Endothelial cell (in vitro differentiated cells): Measurements from ENCODE around the gene ZNF365. TPM values are rescaled to one million over a fixed set of nuclear protein-coding genes. Genes with fewer than 3 reads are reported as not detected.

ENCODE experiments used
- DNase-seq: peaks from one replicate; pipeline ENCODE4 v3.0.0; 2021; ENCODE audit warnings: low spot score
- H3K27ac Mint-ChIP-seq: one replicate; pipeline ENCODE4 v1.8.0; 2021; ENCODE audit warnings: mixed read lengths, inconsistent platforms; ENCODE audit not compliant: unreplicated experiment
- H3K27me3 Mint-ChIP-seq: one replicate; pipeline ENCODE4 v1.8.0; 2021; ENCODE audit warnings: mild to moderate bottlenecking, moderate library complexity, mixed read lengths, inconsistent platforms; ENCODE audit not compliant: unreplicated experiment
- H3K36me3 Mint-ChIP-seq: one replicate; pipeline ENCODE4 v1.8.0; 2021; ENCODE audit warnings: mild to moderate bottlenecking, low read depth, mixed read lengths, inconsistent platforms; ENCODE audit not compliant: unreplicated experiment
- H3K4me1 Mint-ChIP-seq: one replicate; pipeline ENCODE4 v1.8.0; 2021; ENCODE audit warnings: mild to moderate bottlenecking, mixed read lengths, inconsistent platforms; ENCODE audit not compliant: unreplicated experiment
- H3K4me3 Mint-ChIP-seq: one replicate; pipeline ENCODE4 v1.8.0; 2021; ENCODE audit warnings: mild to moderate bottlenecking, mixed read lengths, inconsistent platforms; ENCODE audit not compliant: unreplicated experiment
- H3K9me3 Mint-ChIP-seq: one replicate; pipeline ENCODE4 v1.8.0; 2021; ENCODE audit warnings: mixed read lengths, inconsistent platforms; ENCODE audit not compliant: unreplicated experiment
- CTCF ChIP-seq: fragments of 200-600 bp; sonication (generic); IDR thresholded peaks from one replicate; pipeline ENCODE4 v1.5.0; 2021; ENCODE audit warnings: antibody characterized with exemption; ENCODE audit not compliant: unreplicated experiment
- long read RNA-seq: library from polyadenylated mRNA; unstranded; transcript quantifications from one replicate; pipeline ENCODE4 v2.0.0, GENCODE V29; 2020; ENCODE audit not compliant: unreplicated experiment
- total RNA-seq: library from RNA; stranded (reverse); fragmentation: NEBNext Ultra II Directional; extraction: Animal tissue kit (Norgen Biotek cat#: 25700); gene quantifications from one replicate; pipeline ENCODE4 v1.2.1, GENCODE V29; 2021; ENCODE audit not compliant: unreplicated experiment

The ZNF365 gene, protein sequence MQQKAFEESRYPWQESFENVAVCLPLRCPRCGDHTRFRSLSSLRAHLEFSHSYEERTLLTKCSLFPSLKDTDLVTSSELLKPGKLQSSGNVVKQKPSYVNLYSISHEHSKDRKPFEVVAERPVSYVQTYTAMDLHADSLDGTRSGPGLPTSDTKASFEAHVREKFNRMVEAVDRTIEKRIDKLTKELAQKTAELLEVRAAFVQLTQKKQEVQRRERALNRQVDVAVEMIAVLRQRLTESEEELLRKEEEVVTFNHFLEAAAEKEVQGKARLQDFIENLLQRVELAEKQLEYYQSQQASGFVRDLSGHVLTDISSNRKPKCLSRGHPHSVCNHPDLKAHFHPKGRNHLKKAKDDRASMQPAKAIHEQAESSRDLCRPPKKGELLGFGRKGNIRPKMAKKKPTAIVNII
- not detected for total RNA-seq
- long read RNA-seq = 0 reads

- Mint-ChIP-seq H3K9me3 (no peaks in the 10 kb centered on the region), H3K27ac (no peak within 1 kb of the TSS), H3K27me3 (no peaks in the 10 kb centered on the region), H3K36me3 (no peaks in the 10 kb centered on the region), H3K4me1 (peaks cover 5% of the 10 kb centered on the region), H3K4me3 (peak within 1 kb of the TSS; percentile 86)
- TF ChIP-seq CTCF = no peak
- peak; percentile 34 for DNase-seq
These were observed at the start of gene ZNF365 for GRCh38 chr10:62373995-62374861. Gene ZNF365, plus strand, starts transcription at chr10:62374369. Its CDS starts 1,825 bp downstream, at chr10:62376194.

- Mint-ChIP-seq H3K9me3 (no peaks in the 10 kb centered on the region), H3K36me3 (no peaks in the 10 kb centered on the region), H3K27me3 (no peaks in the 10 kb centered on the region), H3K4me1 (no peaks in the 10 kb centered on the region), H3K27ac (no peak overlapping the region), H3K4me3 (no peak overlapping the region)
- TF ChIP-seq CTCF = no peak
- no peak for DNase-seq
These were observed 48.0 kb upstream of the ZNF365 start for GRCh38 chr10:62326176-62326575.

DNA sequence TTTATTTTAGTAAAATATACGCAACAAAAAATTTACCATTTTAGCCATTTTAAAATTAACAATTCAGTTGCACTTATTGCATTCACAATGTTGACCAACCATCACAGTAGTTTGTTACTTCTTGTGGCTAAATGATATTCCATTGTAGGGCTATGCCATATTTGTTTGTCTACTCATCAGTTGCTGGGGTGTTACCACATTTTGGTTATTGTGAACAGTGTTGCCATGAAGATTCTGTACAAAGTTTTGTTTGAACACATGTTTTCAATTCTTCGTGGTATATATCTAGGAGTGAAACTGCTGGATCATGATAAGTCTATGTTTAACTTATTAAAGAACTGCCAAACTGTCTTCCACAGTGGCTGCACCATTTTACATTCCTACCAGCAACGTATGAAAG, 46.3 kb upstream of the ZNF365 start:
- Mint-ChIP-seq H3K27ac (no peak overlapping the region), H3K4me3 (no peak overlapping the region), H3K4me1 (no peaks in the 10 kb centered on the region), H3K9me3 (no peaks in the 10 kb centered on the region), H3K36me3 (no peaks in the 10 kb centered on the region), H3K27me3 (no peaks in the 10 kb centered on the region)
- TF ChIP-seq CTCF = no peak
- DNase-seq = no peak

DNA sequence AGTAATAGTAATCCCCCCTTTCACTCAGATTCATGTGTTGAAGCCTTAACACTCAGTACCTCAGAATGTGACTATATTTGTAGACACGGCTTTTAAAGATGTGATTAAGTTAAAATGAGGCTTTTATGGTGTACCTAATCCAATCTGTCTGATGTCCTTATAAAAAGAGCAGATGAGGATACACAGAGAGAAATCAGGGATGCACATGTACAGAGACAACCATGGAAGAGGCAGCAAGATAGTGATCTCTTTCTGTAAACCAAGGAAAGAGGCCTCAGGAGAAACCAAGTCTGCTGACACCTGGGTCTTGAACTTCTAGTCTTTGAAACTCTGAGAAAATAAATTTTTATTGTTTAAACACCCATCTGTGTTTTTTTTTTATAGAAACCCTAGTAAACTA, 44.0 kb upstream of the ZNF365 start:
- no peaks in the 10 kb centered on the region for H3K27me3 Mint-ChIP-seq
- no peaks in the 10 kb centered on the region for H3K4me1 Mint-ChIP-seq

More for the DNA sequence above, 44.0 kb upstream of the ZNF365 start:
- Mint-ChIP-seq H3K36me3 (no peaks in the 10 kb centered on the region), H3K9me3 (no peaks in the 10 kb centered on the region), H3K27ac (no peak overlapping the region), H3K4me3 (no peak overlapping the region)
- no peak for DNase-seq
- TF ChIP-seq CTCF = no peak
